H1 (cell line): Measurements from ENCODE around the gene DIPK1A.

Source experiments
- BRCA1 ChIP-seq: IDR thresholded peaks from 2 replicates; pipeline ENCODE4 v1.6.1; 2012; ENCODE audit warnings: low read depth, low read length, improper control_type of control experiment
- CTCF ChIP-seq, 3 experiments: IDR thresholded peaks; 1 replicate in 2 of 3; 2 replicates in 1 of 3; pipeline versions ENCODE4 v1.5.1 to v1.6.1; 2011; ENCODE audit warnings: low read length in 3 of 3, mild to moderate bottlenecking in 3 of 3, inconsistent platforms in 2 of 3, low read depth in 1 of 3, moderate library complexity in 1 of 3; ENCODE audit not compliant: insufficient read depth in 1 of 3; ENCODE audit errors: control extremely low read depth in 1 of 3
- EP300 ChIP-seq, 2 experiments: IDR thresholded peaks; 1 replicate in 1 of 2; 2 replicates in 1 of 2; pipeline ENCODE4 v1.6.1; 2011 to 2012; ENCODE audit warnings: low read depth in 2 of 2, low read length in 2 of 2, mild to moderate bottlenecking in 2 of 2, borderline replicate concordance in 1 of 2, inconsistent platforms in 1 of 2, moderate library complexity in 1 of 2
- EZH2 ChIP-seq: fragments of 200-600 bp; sonication (generic); IDR thresholded peaks from 2 replicates; pipeline ENCODE4 v1.7.1; 2012; ENCODE audit warnings: low read depth, mild to moderate bottlenecking, moderate library complexity, low read length, inconsistent platforms; ENCODE audit not compliant: severe bottlenecking
- GABPA ChIP-seq: IDR thresholded peaks from 2 replicates; pipeline ENCODE4 v1.6.1; 2011; ENCODE audit warnings: mild to moderate bottlenecking, low read length, moderate library complexity, borderline replicate concordance; ENCODE audit not compliant: insufficient read depth
- POLR2AphosphoS5 ChIP-seq: IDR thresholded peaks from 2 replicates; pipeline ENCODE4 v1.6.1; 2011; ENCODE audit warnings: low read depth, low read length
- POU5F1 ChIP-seq: IDR thresholded peaks from 2 replicates; pipeline ENCODE4 v1.6.1; 2011; ENCODE audit warnings: low read depth, mild to moderate bottlenecking, low read length, moderate library complexity
- RAD21 ChIP-seq, 2 experiments: IDR thresholded peaks in 1 of 2; conservative IDR thresholded peaks in 1 of 2; 2 replicates each; pipeline ENCODE4 v1.6.1; 2011; ENCODE audit warnings: low read depth in 2 of 2, low read length in 2 of 2, improper control_type of control experiment in 1 of 2, inconsistent platforms in 1 of 2, mild to moderate bottlenecking in 1 of 2, moderate library complexity in 1 of 2
- SRF ChIP-seq: IDR thresholded peaks from 2 replicates; pipeline ENCODE4 v1.6.1; 2011; ENCODE audit warnings: mild to moderate bottlenecking, low read depth, low read length, moderate library complexity

GRCh38 chr1:92834617-92835016 is 126.6 kb downstream of the DIPK1A start:
- TF ChIP-seq EZH2 (no peak), EP300 (IDR thresholded peaks at IDR 0.05; ENCODE audit: borderline replicate concordance in 1 of 2, low read depth in 2 of 2, low read length in 2 of 2) (no peak), CTCF (IDR thresholded peaks at IDR 0.05; ENCODE audit: control extremely low read depth in 1 of 3, insufficient read depth in 1 of 3, low read depth in 1 of 3, low read length in 3 of 3) (no peak), BRCA1 (no peak), GABPA (no peak), SRF (no peak), POLR2AphosphoS5 (no peak; the same call in 1 of the 2 replicates), RAD21 (IDR thresholded peaks at IDR 0.05 in 1 of 2, conservative IDR thresholded peaks at IDR 0.05 in 1 of 2; ENCODE audit: low read depth in 2 of 2, low read length in 2 of 2) (no peak), POU5F1 (no peak)
